IPS DF 4.7 (cell line): ENCODE data around the gene CAMP.
"Not testable (repeated sequence)": the region's sequence is repeated elsewhere in the genome, so short reads cannot be mapped to it uniquely, and the experiment has no call there.

Experiments
- DNase-seq: peaks from one replicate; pipeline ENCODE4 v3.0.0-alpha.2; 2013; ENCODE audit warnings: low spot score; ENCODE audit errors: extremely low read depth

CAMP gene

GRCh38 chr3:48256557-48256956 lies 33.3 kb downstream of the CAMP start:
- no peak for DNase-seq

- no peak for DNase-seq
Measured at GRCh38 chr3:48258530-48258929, 35.2 kb downstream of the CAMP start.

GRCh38 chr3:48267782-48268181 lies 44.5 kb downstream of the CAMP start:
- no peak for DNase-seq

GRCh38 chr3:48268381-48268935 lies 45.2 kb downstream of the CAMP start:
- no peak for DNase-seq

- no peak for DNase-seq
Measured at GRCh38 chr3:48268936-48269561, 45.8 kb downstream of the CAMP start.

GRCh38 chr3:48269592-48269991 lies 46.3 kb downstream of the CAMP start:
- DNase-seq, result no peak

GRCh38 chr3:48270306-48270705 lies 47.0 kb downstream of the CAMP start:
- DNase-seq, result no peak

GRCh38 chr3:48271223-48271622 lies 47.9 kb downstream of the CAMP start:
- DNase-seq, result not testable (repeated sequence)

- no peak for DNase-seq
Measured at GRCh38 chr3:48271763-48272498, 48.6 kb downstream of the CAMP start.

- DNase-seq, result peak; percentile 58
Measured at GRCh38 chr3:48273594-48274211, 50.4 kb downstream of the CAMP start.

GRCh38 chr3:48274452-48274851 lies 51.2 kb downstream of the CAMP start:
- DNase-seq, result no peak
